Measurements from ENCODE around the gene TMTC1.

TMTC1 gene

GRCh38 chr12:29537298-29537697, 246.4 kb downstream of the TMTC1 start:
- DNase-seq (ENCODE audit: low read depth in 2 of 2) = no peak

GRCh38 chr12:29534935-29535334, 248.8 kb downstream of the TMTC1 start:
- DNase-seq (ENCODE audit: low read depth in 2 of 2) = no peak

- no peak for DNase-seq (ENCODE audit: low read depth in 2 of 2)
Measured at GRCh38 chr12:29533815-29534489, 249.8 kb downstream of the TMTC1 start.

- no peak for DNase-seq (ENCODE audit: low read depth in 2 of 2)
Measured at GRCh38 chr12:29531471-29531870, 252.3 kb downstream of the TMTC1 start.

- DNase-seq (ENCODE audit: low read depth in 2 of 2) = no peak
Measured at GRCh38 chr12:29530436-29530835, 253.3 kb downstream of the TMTC1 start.

GRCh38 chr12:29528161-29528560, 255.6 kb downstream of the TMTC1 start:
- DNase-seq (ENCODE audit: low read depth in 2 of 2) = no peak

- DNase-seq (ENCODE audit: low read depth in 2 of 2) = no peak
Measured at GRCh38 chr12:29521951-29522350, 261.8 kb downstream of the TMTC1 start.

- no peak for DNase-seq (ENCODE audit: low read depth in 2 of 2)
Measured at GRCh38 chr12:29519585-29520182, 264.1 kb downstream of the TMTC1 start.

- no peak for DNase-seq (ENCODE audit: low read depth in 2 of 2)
Measured at GRCh38 chr12:29518407-29518806, 265.3 kb downstream of the TMTC1 start.

- DNase-seq (ENCODE audit: low read depth in 2 of 2) = no peak
Measured at GRCh38 chr12:29517264-29517663, 266.5 kb downstream of the TMTC1 start.

- no peak for DNase-seq (ENCODE audit: low read depth in 2 of 2)
Measured at GRCh38 chr12:29516431-29516875, 267.3 kb downstream of the TMTC1 start.

GRCh38 chr12:29510591-29511185, 273.1 kb downstream of the TMTC1 start:
- no peak for DNase-seq (ENCODE audit: low read depth in 2 of 2)

GRCh38 chr12:29509503-29509902, 274.2 kb downstream of the TMTC1 start:
- DNase-seq (ENCODE audit: low read depth in 2 of 2) = no peak

GRCh38 chr12:29508949-29509348, 274.8 kb downstream of the TMTC1 start:
- DNase-seq (ENCODE audit: low read depth in 2 of 2) = no peak

- DNase-seq (ENCODE audit: low read depth in 2 of 2) = no peak
Measured at GRCh38 chr12:29505122-29505521, 278.6 kb downstream of the TMTC1 start.

- no peak for DNase-seq (ENCODE audit: low read depth in 2 of 2)
Measured at GRCh38 chr12:29503283-29503682, 280.5 kb downstream of the TMTC1 start.

- DNase-seq (ENCODE audit: low read depth in 2 of 2) = no peak
Measured at GRCh38 chr12:29499235-29499634, 284.5 kb downstream of the TMTC1 start.

- DNase-seq (ENCODE audit: low read depth in 2 of 2) = no peak
Measured at GRCh38 chr12:29497588-29497987, 286.2 kb downstream of the TMTC1 start, which contains the start of gene OVCH1. Gene OVCH1, minus strand, starts transcription at chr12:29497686. Its CDS starts 0 bp downstream, at chr12:29497686.

GRCh38 chr12:29492891-29493290, 290.9 kb downstream of the TMTC1 start:
- no peak for DNase-seq (ENCODE audit: low read depth in 2 of 2)

GRCh38 chr12:29486972-29487371, 296.8 kb downstream of the TMTC1 start:
- no peak for DNase-seq (ENCODE audit: low read depth in 2 of 2)

GRCh38 chr12:29463198-29463597, 320.5 kb downstream of the TMTC1 start:
- DNase-seq (ENCODE audit: low read depth in 2 of 2) = no peak

- no peak for DNase-seq (ENCODE audit: low read depth in 2 of 2)
Measured at GRCh38 chr12:29460082-29460481, 323.7 kb downstream of the TMTC1 start.

GRCh38 chr12:29455087-29455486, 328.7 kb downstream of the TMTC1 start:
- DNase-seq (ENCODE audit: low read depth in 2 of 2) = no peak

Measured in stimulated activated CD8-positive, alpha-beta memory T cell treated with anti-CD3 and anti-CD28 coated beads, Interleukin-15, amount 100 ng/mL, for 4 hours (primary cell).